Activated CD8-positive, alpha-beta T cell treated with anti-CD3 and anti-CD28 coated beads for 36 hours (primary cell): Measurements from ENCODE around the gene HRCT1. TPM values are rescaled to one million over a fixed set of nuclear protein-coding genes. Genes with fewer than 3 reads are reported as not detected.
"Not testable (repeated sequence)": the region's sequence is repeated elsewhere in the genome, so short reads cannot be mapped to it uniquely, and the experiment has no call there.

Experiments
- ATAC-seq: fragments of 200-7000 bp; cut with Tn5 transposase; one replicate; pipeline ENCODE4 v1.10.0; 2021; ENCODE audit warnings: mild to moderate bottlenecking, moderate library complexity
- CTCF ChIA-PET: fragments of 350-600 bp; sonication (Branson Sonifier 250); formaldehyde crosslinking; loops from one replicate; lab custom pipeline; 2021; ENCODE audit warnings: antibody characterized with exemption; lab: Charles Lee
- POLR2A ChIA-PET: fragments of 350-600 bp; sonication (Branson Sonifier 250); formaldehyde crosslinking; loops from one replicate; lab custom pipeline; 2021; ENCODE audit warnings: antibody characterized with exemption; lab: Charles Lee
- DNase-seq: peaks from one replicate; pipeline ENCODE4 v3.0.0-alpha.2; 2020
- H3K27ac Mint-ChIP-seq: one replicate; pipeline ENCODE4 v1.8.0; 2021; ENCODE audit warnings: mild to moderate bottlenecking, mixed read lengths
- H3K27me3 Mint-ChIP-seq: one replicate; pipeline ENCODE4 v1.8.0; 2021; ENCODE audit warnings: mixed read lengths
- H3K36me3 Mint-ChIP-seq: one replicate; pipeline ENCODE4 v1.8.0; 2021; ENCODE audit warnings: low read depth, mixed read lengths
- H3K4me1 Mint-ChIP-seq: one replicate; pipeline ENCODE4 v1.8.0; 2021; ENCODE audit warnings: low read depth, mixed read lengths
- H3K4me3 Mint-ChIP-seq: one replicate; pipeline ENCODE4 v1.8.0; 2021; ENCODE audit warnings: mild to moderate bottlenecking, moderate library complexity, mixed read lengths
- H3K9me3 Mint-ChIP-seq: one replicate; pipeline ENCODE4 v1.8.0; 2021; ENCODE audit warnings: mixed read lengths
- CTCF ChIP-seq: fragments of 200-600 bp; IDR thresholded peaks from one replicate; pipeline ENCODE4 v1.8.0; 2022; ENCODE audit warnings: antibody characterized with exemption, mild to moderate bottlenecking
- intact Hi-C: fragments of 100-400 bp; cut with micrococcal nuclease; formaldehyde crosslinking; loops from one replicate; pipeline ENCODE4 v1.10.0; 2022
- total RNA-seq, 2 experiments: library from RNA; stranded (reverse); gene quantifications; one replicate each; pipeline ENCODE4 v1.2.3, GENCODE V29; 2021

Gene HRCT1
- total RNA-seq, 2 experiments from 2014 or later = not detected

GRCh38 chr9:35882996-35883395 is 23.0 kb upstream of the HRCT1 start:
- ATAC-seq (no peak), DNase-seq (no peak)
- Mint-ChIP-seq H3K4me1 (no peaks in the 10 kb centered on the region), H3K27ac (no peak overlapping the region), H3K4me3 (no peak overlapping the region), H3K9me3 (peaks cover 2% of the 10 kb centered on the region), H3K36me3 (peaks cover 2% of the 10 kb centered on the region), H3K27me3 (peaks cover 5% of the 10 kb centered on the region)
- ChIA-PET POLR2A (no interaction called here), CTCF (interaction anchor here (0.6 to 3.4 kb wide), 28 partner anchors 10 to 324 kb away, joined by 3 to 66 read pairs (median 6); partner anchors contain the start of genes FAM221B, NPR2, OR13J1 and SPAG8)
- no peak for TF ChIP-seq CTCF
- intact Hi-C loops = loop anchor here (2.0 kb wide), 2 partner anchors 56 to 92 kb away; partner anchors contain the start of gene NPR2

GRCh38 chr9:35884908-35885307 is 21.1 kb upstream of the HRCT1 start:
- H3K27ac Mint-ChIP-seq, H3K4me3 Mint-ChIP-seq, H3K9me3 Mint-ChIP-seq, H3K36me3 Mint-ChIP-seq, ATAC-seq, intact Hi-C loops, DNase-seq, H3K4me1 Mint-ChIP-seq, H3K27me3 Mint-ChIP-seq: not testable (repeated sequence)
- ChIA-PET CTCF (interaction anchor here (2.6 kb wide), 1 partner anchor 95 kb away, joined by 7 read pairs; no protein-coding TSS in a partner anchor), POLR2A (interaction anchor here (0.7 kb wide), 1 partner anchor 15 kb away, joined by 5 read pairs; the partner anchor contains the start of gene OR13J1)

- H3K27me3 Mint-ChIP-seq = peaks cover 10% of the 10 kb centered on the region
- no peak overlapping the region for H3K27ac Mint-ChIP-seq
- H3K4me3 Mint-ChIP-seq = no peak overlapping the region
- no peak for TF ChIP-seq CTCF
- no peak for ATAC-seq
- no peak for DNase-seq
- intact Hi-C loops = no loop called here
- ChIA-PET CTCF (interaction anchor here (0.9 to 4.1 kb wide), 4 partner anchors 9 to 156 kb away, joined by 4 to 21 read pairs (median 4); no protein-coding TSS in a partner anchor), POLR2A (no interaction called here)
- no peaks in the 10 kb centered on the region for H3K36me3 Mint-ChIP-seq
- H3K9me3 Mint-ChIP-seq = no peaks in the 10 kb centered on the region
- no peaks in the 10 kb centered on the region for H3K4me1 Mint-ChIP-seq
These were observed 14.4 kb upstream of the HRCT1 start for GRCh38 chr9:35891646-35892045.

GRCh38 chr9:35892051-35892450 is 14.0 kb upstream of the HRCT1 start:
- Mint-ChIP-seq H3K27ac (no peak overlapping the region), H3K9me3 (no peaks in the 10 kb centered on the region), H3K27me3 (peaks cover 10% of the 10 kb centered on the region), H3K4me1 (no peaks in the 10 kb centered on the region), H3K4me3 (no peak overlapping the region), H3K36me3 (no peaks in the 10 kb centered on the region)
- TF ChIP-seq CTCF = no peak
- ChIA-PET POLR2A (no interaction called here), CTCF (interaction anchor here (0.9 to 4.1 kb wide), 4 partner anchors 9 to 156 kb away, joined by 4 to 21 read pairs (median 4); no protein-coding TSS in a partner anchor)
- ATAC-seq (no peak), DNase-seq (no peak)
- intact Hi-C loops = no loop called here

- Mint-ChIP-seq H3K4me3 (no peak overlapping the region), H3K9me3 (no peaks in the 10 kb centered on the region), H3K27me3 (peaks cover 11% of the 10 kb centered on the region), H3K27ac (no peak overlapping the region), H3K36me3 (no peaks in the 10 kb centered on the region), H3K4me1 (no peaks in the 10 kb centered on the region)
- DNase-seq = no peak
- ATAC-seq = no peak
- CTCF ChIA-PET = interaction anchor here (0.6 to 1.7 kb wide), 4 partner anchors 14 to 70 kb away, joined by 3 to 5 read pairs (median 5); partner anchors contain the start of gene OR13J1
- no peak for TF ChIP-seq CTCF
- POLR2A ChIA-PET = no interaction called here
- intact Hi-C loops = no loop called here
These were observed 9.4 kb upstream of the HRCT1 start for GRCh38 chr9:35896570-35896969.

DNA sequence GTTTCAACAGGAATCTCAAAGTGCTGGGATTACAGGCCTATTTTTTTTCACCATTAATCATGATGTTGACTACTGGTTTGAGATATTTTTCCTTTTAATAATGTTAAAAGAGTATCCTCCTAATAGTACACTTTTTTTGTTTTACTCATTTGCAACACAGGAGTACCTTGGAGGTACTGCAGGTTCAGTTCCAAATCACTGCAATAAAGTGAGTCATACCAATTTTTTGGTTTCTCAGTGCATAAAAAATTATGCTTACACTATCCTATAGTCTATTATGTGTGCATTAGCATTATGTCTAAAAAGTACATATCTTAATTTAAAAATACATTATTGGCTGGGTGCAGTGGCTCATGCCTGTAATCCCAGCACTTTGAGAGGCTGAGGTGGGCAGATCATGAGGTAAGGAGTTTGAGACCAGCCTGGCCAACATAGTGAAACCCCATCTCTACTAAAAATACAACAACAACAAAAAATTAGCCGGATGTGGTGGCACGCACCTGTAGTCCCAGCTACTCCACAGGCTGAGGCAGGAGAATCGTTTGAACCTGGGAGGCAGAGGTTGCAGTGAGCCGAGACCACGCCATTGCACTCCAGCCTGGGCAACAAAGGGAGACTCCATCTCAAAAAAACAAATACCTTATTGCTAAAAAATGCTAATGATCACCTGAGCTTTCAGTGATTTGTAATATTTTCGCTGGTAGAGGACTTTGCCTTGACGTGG is 8.5 kb upstream of the HRCT1 start:
- CTCF ChIA-PET = interaction anchor here (0.6 to 1.8 kb wide), 10 partner anchors 10 to 126 kb away, joined by 3 to 6 read pairs (median 3); partner anchors contain the start of gene OR13J1
- not testable (repeated sequence) for H3K27me3 Mint-ChIP-seq

More for the DNA sequence above, 8.5 kb upstream of the HRCT1 start:
- DNase-seq, H3K36me3 Mint-ChIP-seq, POLR2A ChIA-PET, ATAC-seq, H3K4me1 Mint-ChIP-seq, H3K4me3 Mint-ChIP-seq, H3K27ac Mint-ChIP-seq, H3K9me3 Mint-ChIP-seq, intact Hi-C loops: not testable (repeated sequence)
